ENCODE results near the gene CTPS2.
A peak's percentile ranks its signal among the peaks of the same experiment; 100 is the strongest.
"Not testable (repeated sequence)": the region's sequence is repeated elsewhere in the genome, so short reads cannot be mapped to it uniquely, and the experiment has no call there.

CTPS2 gene

DNA sequence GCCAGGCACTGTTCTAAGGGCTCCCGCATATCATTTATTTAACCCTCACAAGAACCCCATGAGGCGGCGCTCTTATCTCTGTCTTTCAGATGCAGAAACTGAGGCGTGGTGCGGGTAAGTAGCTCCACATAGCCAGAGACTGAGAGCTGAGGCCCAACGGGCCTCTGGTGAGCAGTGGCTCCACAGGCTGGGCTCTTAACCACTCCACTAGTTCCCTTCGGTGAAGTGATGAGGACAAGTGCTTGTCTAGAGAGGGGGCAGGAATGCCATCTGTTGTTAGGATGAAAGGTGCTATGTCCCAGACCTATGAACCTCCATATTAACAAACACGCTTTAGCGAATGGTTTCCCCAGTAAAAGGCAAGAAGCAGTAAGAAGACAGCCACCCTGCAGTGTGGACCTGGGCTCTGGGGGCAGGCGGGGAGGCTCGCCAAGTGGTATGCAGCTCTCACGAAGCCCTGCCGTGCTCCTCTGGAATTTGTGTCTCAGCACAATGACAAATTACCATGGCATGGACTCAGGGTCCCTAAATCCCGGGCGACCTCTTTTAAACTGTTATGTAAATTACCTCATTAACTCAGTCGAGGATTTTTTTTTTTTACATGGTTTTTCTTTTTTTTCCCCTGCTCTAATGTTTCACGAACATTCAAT, 83.4 kb downstream of the CTPS2 start:
- H3K4me2 ChIP-seq (ENCODE audit: low read length), result no peak overlapping the region
- H3K23ac ChIP-seq (ENCODE audit: low read length), result no peak overlapping the region
- no peaks in the 10 kb centered on the region for H3K79me1 ChIP-seq (ENCODE audit: low read length)
- no peak overlapping the region for H3K4me3 ChIP-seq (ENCODE audit: low read length)
- H3K27ac ChIP-seq (ENCODE audit: low read depth, low read length), result no peak overlapping the region
- H4K8ac ChIP-seq (ENCODE audit: low read depth, low read length), result no peak overlapping the region
- H2BK5ac ChIP-seq (ENCODE audit: low read length), result no peak overlapping the region
- no peaks in the 10 kb centered on the region for H3K27me3 ChIP-seq (ENCODE audit: insufficient read depth, low read length, poor library complexity)
- H2BK15ac ChIP-seq (replicated peaks; ENCODE audit: low read depth), result no peak overlapping the region
- no peak overlapping the region for H2BK120ac ChIP-seq (ENCODE audit: low read depth, low read length)
- H3K4me1 ChIP-seq (ENCODE audit: control insufficient read depth, low read depth, low read length), result peaks cover 2% of the 10 kb centered on the region
- no peak overlapping the region for H3K18ac ChIP-seq (ENCODE audit: low read length)
- no peak overlapping the region for H3K4ac ChIP-seq (ENCODE audit: low read depth, low read length)
- no peak overlapping the region for H2AK5ac ChIP-seq (ENCODE audit: low read length)
- DNase-seq, result peak; percentile 85
- H3K36me3 ChIP-seq (ENCODE audit: control insufficient read depth, insufficient read depth, low read length), result no peaks in the 10 kb centered on the region
- H3K9ac ChIP-seq (ENCODE audit: low read length), result no peak overlapping the region
- no CpG with 5 or more reads among the region's 17 CpGs for WGBS (ENCODE audit: extremely low coverage, insufficient coverage, low lambda C conversion rate)
- no peak overlapping the region for H4K5ac ChIP-seq (ENCODE audit: low read length)
- H3K56ac ChIP-seq (ENCODE audit: low read length), result peak overlapping the region; percentile 7
- no peaks in the 10 kb centered on the region for H3K79me2 ChIP-seq (ENCODE audit: control insufficient read depth, insufficient read depth, low read length)

DNA sequence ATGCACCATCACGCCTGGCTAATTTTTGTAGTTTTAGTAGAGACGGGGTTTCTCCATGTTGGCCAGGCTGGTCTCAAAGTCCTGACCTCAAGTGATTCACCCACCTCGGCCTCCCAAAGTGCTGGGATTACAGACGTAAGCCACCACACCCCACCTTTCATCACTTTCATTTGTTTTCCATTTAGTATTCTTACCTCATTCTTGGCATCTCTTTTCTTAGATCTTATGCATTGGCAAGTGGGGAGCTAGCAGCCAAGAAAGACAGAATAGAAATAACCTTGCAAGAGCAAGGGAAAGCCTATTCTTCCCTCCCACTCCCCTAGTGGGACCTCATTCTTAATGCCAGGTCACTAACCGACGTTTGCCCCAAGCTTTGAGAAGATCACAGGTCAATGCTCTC, 84.0 kb downstream of the CTPS2 start:
- H4K5ac ChIP-seq (ENCODE audit: low read length); H3K56ac ChIP-seq (ENCODE audit: low read length); H3K4me1 ChIP-seq (ENCODE audit: control insufficient read depth, low read depth, low read length); H3K27ac ChIP-seq (ENCODE audit: low read depth, low read length); H3K4me3 ChIP-seq (ENCODE audit: low read length); H4K8ac ChIP-seq (ENCODE audit: low read depth, low read length); H3K4ac ChIP-seq (ENCODE audit: low read depth, low read length); H3K18ac ChIP-seq (ENCODE audit: low read length); H3K9ac ChIP-seq (ENCODE audit: low read length); H3K36me3 ChIP-seq (ENCODE audit: control insufficient read depth, insufficient read depth, low read length); H2BK5ac ChIP-seq (ENCODE audit: low read length); H3K23ac ChIP-seq (ENCODE audit: low read length); H3K79me2 ChIP-seq (ENCODE audit: control insufficient read depth, insufficient read depth, low read length); H3K4me2 ChIP-seq (ENCODE audit: low read length); H2BK15ac ChIP-seq (replicated peaks; ENCODE audit: low read depth); H2AK5ac ChIP-seq (ENCODE audit: low read length); DNase-seq; H2BK120ac ChIP-seq (ENCODE audit: low read depth, low read length); H3K27me3 ChIP-seq (ENCODE audit: insufficient read depth, low read length, poor library complexity); H3K79me1 ChIP-seq (ENCODE audit: low read length): not testable (repeated sequence)
- no CpG with 5 or more reads among the region's 6 CpGs for WGBS (ENCODE audit: extremely low coverage, insufficient coverage, low lambda C conversion rate)

- H4K8ac ChIP-seq (ENCODE audit: low read depth, low read length), result no peak overlapping the region
- no peak overlapping the region for H2BK15ac ChIP-seq (replicated peaks; ENCODE audit: low read depth)
- no peaks in the 10 kb centered on the region for H3K79me2 ChIP-seq (ENCODE audit: control insufficient read depth, insufficient read depth, low read length)
- no peaks in the 10 kb centered on the region for H3K4me1 ChIP-seq (ENCODE audit: control insufficient read depth, low read depth, low read length)
- H3K18ac ChIP-seq (ENCODE audit: low read length), result no peak overlapping the region
- H3K4me3 ChIP-seq (ENCODE audit: low read length), result no peak overlapping the region
- no peaks in the 10 kb centered on the region for H3K27me3 ChIP-seq (ENCODE audit: insufficient read depth, low read length, poor library complexity)
- H2BK5ac ChIP-seq (ENCODE audit: low read length), result no peak overlapping the region
- no peak overlapping the region for H3K4me2 ChIP-seq (ENCODE audit: low read length)
- no peak overlapping the region for H2BK120ac ChIP-seq (ENCODE audit: low read depth, low read length)
- no peak overlapping the region for H2AK5ac ChIP-seq (ENCODE audit: low read length)
- no peaks in the 10 kb centered on the region for H3K79me1 ChIP-seq (ENCODE audit: low read length)
- no peak overlapping the region for H3K4ac ChIP-seq (ENCODE audit: low read depth, low read length)
- H3K9ac ChIP-seq (ENCODE audit: low read length), result no peak overlapping the region
- no peak for DNase-seq
- no peak overlapping the region for H3K56ac ChIP-seq (ENCODE audit: low read length)
- no peak overlapping the region for H3K27ac ChIP-seq (ENCODE audit: low read depth, low read length)
- H3K36me3 ChIP-seq (ENCODE audit: control insufficient read depth, insufficient read depth, low read length), result no peaks in the 10 kb centered on the region
- WGBS (ENCODE audit: extremely low coverage, insufficient coverage, low lambda C conversion rate), result no CpG with 5 or more reads among the region's 2 CpGs
- no peak overlapping the region for H3K23ac ChIP-seq (ENCODE audit: low read length)
- no peak overlapping the region for H4K5ac ChIP-seq (ENCODE audit: low read length)
These were observed 93.4 kb downstream of the CTPS2 start for GRCh38 chrX:16619024-16619423.

DNA sequence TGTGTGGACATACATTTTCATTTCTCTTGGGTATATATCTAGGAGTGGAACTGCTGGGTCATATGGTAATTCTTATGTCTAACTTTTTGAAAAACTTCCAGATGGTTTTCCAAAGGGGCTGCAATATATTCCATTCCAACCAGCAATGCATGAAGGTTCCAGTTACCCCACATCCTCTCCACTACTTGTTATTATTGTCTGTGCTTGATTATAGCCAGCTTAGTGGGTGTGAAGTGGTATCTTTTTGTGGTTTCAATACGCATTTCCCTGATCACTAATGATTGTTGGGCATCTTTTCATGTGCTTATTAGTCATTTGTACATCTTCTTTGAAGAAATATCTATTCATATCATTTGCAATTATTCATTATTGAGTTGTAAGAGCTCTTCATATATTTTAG, 94.0 kb downstream of the CTPS2 start:
- H3K79me1 ChIP-seq (ENCODE audit: low read length), result no peaks in the 10 kb centered on the region
- no peaks in the 10 kb centered on the region for H3K27me3 ChIP-seq (ENCODE audit: insufficient read depth, low read length, poor library complexity)
- no peak overlapping the region for H4K8ac ChIP-seq (ENCODE audit: low read depth, low read length)
- no peak overlapping the region for H2BK15ac ChIP-seq (replicated peaks; ENCODE audit: low read depth)
- H3K23ac ChIP-seq (ENCODE audit: low read length), result no peak overlapping the region
- WGBS (ENCODE audit: extremely low coverage, insufficient coverage, low lambda C conversion rate), result no CpG with 5 or more reads among the region's 1 CpG
- DNase-seq, result no peak
- H2AK5ac ChIP-seq (ENCODE audit: low read length), result no peak overlapping the region
- no peak overlapping the region for H2BK5ac ChIP-seq (ENCODE audit: low read length)
- H3K4me1 ChIP-seq (ENCODE audit: control insufficient read depth, low read depth, low read length), result no peaks in the 10 kb centered on the region
- no peak overlapping the region for H2BK120ac ChIP-seq (ENCODE audit: low read depth, low read length)
- H3K36me3 ChIP-seq (ENCODE audit: control insufficient read depth, insufficient read depth, low read length), result no peaks in the 10 kb centered on the region
- H3K9ac ChIP-seq (ENCODE audit: low read length), result no peak overlapping the region
- no peak overlapping the region for H3K4ac ChIP-seq (ENCODE audit: low read depth, low read length)
- H3K18ac ChIP-seq (ENCODE audit: low read length), result no peak overlapping the region
- H3K79me2 ChIP-seq (ENCODE audit: control insufficient read depth, insufficient read depth, low read length), result no peaks in the 10 kb centered on the region
- no peak overlapping the region for H3K27ac ChIP-seq (ENCODE audit: low read depth, low read length)
- H3K4me3 ChIP-seq (ENCODE audit: low read length), result no peak overlapping the region
- H4K5ac ChIP-seq (ENCODE audit: low read length), result no peak overlapping the region
- no peak overlapping the region for H3K4me2 ChIP-seq (ENCODE audit: low read length)
- no peak overlapping the region for H3K56ac ChIP-seq (ENCODE audit: low read length)

- Histone ChIP-seq H3K79me1 (ENCODE audit: low read length) (no peaks in the 10 kb centered on the region), H2AK5ac (ENCODE audit: low read length) (no peak overlapping the region), H3K27me3 (ENCODE audit: insufficient read depth, low read length, poor library complexity) (no peaks in the 10 kb centered on the region), H3K79me2 (ENCODE audit: control insufficient read depth, insufficient read depth, low read length) (no peaks in the 10 kb centered on the region), H4K8ac (ENCODE audit: low read depth, low read length) (no peak overlapping the region), H4K5ac (ENCODE audit: low read length) (no peak overlapping the region), H3K4ac (ENCODE audit: low read depth, low read length) (no peak overlapping the region), H3K36me3 (ENCODE audit: control insufficient read depth, insufficient read depth, low read length) (no peaks in the 10 kb centered on the region), H3K4me1 (ENCODE audit: control insufficient read depth, low read depth, low read length) (no peaks in the 10 kb centered on the region), H2BK120ac (ENCODE audit: low read depth, low read length) (no peak overlapping the region), H3K9ac (ENCODE audit: low read length) (no peak overlapping the region), H3K4me2 (ENCODE audit: low read length) (no peak overlapping the region), H3K56ac (ENCODE audit: low read length) (no peak overlapping the region), H2BK15ac (replicated peaks; ENCODE audit: low read depth) (no peak overlapping the region), H3K27ac (ENCODE audit: low read depth, low read length) (no peak overlapping the region), H3K18ac (ENCODE audit: low read length) (no peak overlapping the region), H3K23ac (ENCODE audit: low read length) (no peak overlapping the region), H2BK5ac (ENCODE audit: low read length) (no peak overlapping the region), H3K4me3 (ENCODE audit: low read length) (no peak overlapping the region)
- DNase-seq, result no peak
- WGBS (ENCODE audit: extremely low coverage, insufficient coverage, low lambda C conversion rate), result no CpG with 5 or more reads among the region's 1 CpG
These were observed 95.1 kb downstream of the CTPS2 start for GRCh38 chrX:16617382-16617781.

- Histone ChIP-seq H4K5ac (ENCODE audit: low read length) (no peak overlapping the region), H3K27me3 (ENCODE audit: insufficient read depth, low read length, poor library complexity) (no peaks in the 10 kb centered on the region), H3K36me3 (ENCODE audit: control insufficient read depth, insufficient read depth, low read length) (no peaks in the 10 kb centered on the region), H2AK5ac (ENCODE audit: low read length) (no peak overlapping the region), H2BK5ac (ENCODE audit: low read length) (no peak overlapping the region), H3K4me3 (ENCODE audit: low read length) (no peak overlapping the region), H3K18ac (ENCODE audit: low read length) (no peak overlapping the region), H3K79me1 (ENCODE audit: low read length) (no peaks in the 10 kb centered on the region), H4K8ac (ENCODE audit: low read depth, low read length) (no peak overlapping the region), H2BK15ac (replicated peaks; ENCODE audit: low read depth) (no peak overlapping the region), H3K79me2 (ENCODE audit: control insufficient read depth, insufficient read depth, low read length) (no peaks in the 10 kb centered on the region), H3K27ac (ENCODE audit: low read depth, low read length) (no peak overlapping the region), H3K4me2 (ENCODE audit: low read length) (no peak overlapping the region), H3K4ac (ENCODE audit: low read depth, low read length) (no peak overlapping the region), H2BK120ac (ENCODE audit: low read depth, low read length) (no peak overlapping the region), H3K56ac (ENCODE audit: low read length) (no peak overlapping the region), H3K9ac (ENCODE audit: low read length) (no peak overlapping the region), H3K23ac (ENCODE audit: low read length) (no peak overlapping the region), H3K4me1 (ENCODE audit: control insufficient read depth, low read depth, low read length) (no peaks in the 10 kb centered on the region)
- WGBS (ENCODE audit: extremely low coverage, insufficient coverage, low lambda C conversion rate), result no CpG with 5 or more reads among the region's 6 CpGs
- DNase-seq, result no peak
These were observed 100.1 kb downstream of the CTPS2 start for GRCh38 chrX:16612257-16612897.

All from mesendoderm (in vitro differentiated cells).